Large intestine (tissue), 3 donors: Measurements from ENCODE around the gene ADGRB2. TPM values are rescaled to one million over a fixed set of nuclear protein-coding genes. Genes with fewer than 3 reads are reported as not detected.

Source experiments
- DNase-seq, 2 donors: peaks; one replicate each; pipeline versions ENCODE4 v3.0.0 to v3.0.0-alpha.2; 2013
- H3K27ac ChIP-seq: one replicate; pipeline ENCODE4 v1.5.1; 2013; ENCODE audit warnings: low read length
- H3K27me3 ChIP-seq: 2 replicates; pipeline ENCODE4 v1.6.1; 2013; ENCODE audit warnings: low read length; ENCODE audit not compliant: control insufficient read depth, insufficient read depth
- H3K36me3 ChIP-seq: 2 replicates; pipeline ENCODE4 v1.6.1; 2013; ENCODE audit warnings: low read length; ENCODE audit not compliant: control insufficient read depth, insufficient read depth
- H3K4me1 ChIP-seq: one replicate; pipeline ENCODE4 v1.6.1; 2013; ENCODE audit warnings: low read length; ENCODE audit not compliant: control insufficient read depth, insufficient read depth
- H3K4me3 ChIP-seq: one replicate; pipeline ENCODE4 v1.5.1; 2013; ENCODE audit warnings: low read length
- H3K9me3 ChIP-seq: one replicate; pipeline ENCODE4 v1.6.1; 2013; ENCODE audit warnings: mild to moderate bottlenecking, low read depth, low read length, moderate library complexity; ENCODE audit not compliant: control insufficient read depth
- WGBS: methylation state at CpG from one replicate; pipeline ENCODE4 v1.1.5; 2013; ENCODE audit warnings: low lambda C conversion rate; ENCODE audit not compliant: insufficient coverage; 5-methylcytosine and 5-hydroxymethylcytosine counted together
- polyA plus RNA-seq: library from polyadenylated mRNA; unstranded; fragments of 120-200 nt; gene quantifications from one replicate; pipeline ENCODE4 v1.2.1, GENCODE V29; 2013

The ADGRB2 gene
- polyA plus RNA-seq, 1 donor, result 56.1 TPM

- no CpG with 5 or more reads among the region's 13 CpGs for WGBS
- no peak for DNase-seq
- H3K9me3 ChIP-seq, result no peaks in the 10 kb centered on the region
- H3K36me3 ChIP-seq, result no peaks in the 10 kb centered on the region
- peaks cover 7% of the 10 kb centered on the region for H3K27me3 ChIP-seq
- no peaks in the 10 kb centered on the region for H3K4me1 ChIP-seq
- no peak overlapping the region for H3K27ac ChIP-seq
- H3K4me3 ChIP-seq, result no peak overlapping the region
These were observed 31.9 kb upstream of the ADGRB2 start for GRCh38 chr1:31795801-31796621.

GRCh38 chr1:31795096-31795675, 31.0 kb upstream of the ADGRB2 start:
- Histone ChIP-seq H3K4me3 (no peak overlapping the region), H3K36me3 (no peaks in the 10 kb centered on the region), H3K9me3 (no peaks in the 10 kb centered on the region), H3K27me3 (peaks cover 7% of the 10 kb centered on the region), H3K4me1 (no peaks in the 10 kb centered on the region), H3K27ac (no peak overlapping the region)
- no peak for DNase-seq
- 60% methylated on average over 1 of the region's 2 CpGs for WGBS

- no peak overlapping the region for H3K27ac ChIP-seq
- no peak for DNase-seq
- no peak overlapping the region for H3K4me3 ChIP-seq
- H3K27me3 ChIP-seq, result peaks cover 7% of the 10 kb centered on the region
- peaks cover 8% of the 10 kb centered on the region for H3K4me1 ChIP-seq
- H3K9me3 ChIP-seq, result no peaks in the 10 kb centered on the region
- no peaks in the 10 kb centered on the region for H3K36me3 ChIP-seq
- no CpG with 5 or more reads among the region's 13 CpGs for WGBS
These were observed 29.6 kb upstream of the ADGRB2 start for GRCh38 chr1:31793586-31794285.

- no peaks in the 10 kb centered on the region for H3K36me3 ChIP-seq
- no peak overlapping the region for H3K4me3 ChIP-seq
- no peak for DNase-seq
- no peaks in the 10 kb centered on the region for H3K9me3 ChIP-seq
- no CpG with 5 or more reads among the region's 6 CpGs for WGBS
- no peak overlapping the region for H3K27ac ChIP-seq
- H3K4me1 ChIP-seq, result peaks cover 11% of the 10 kb centered on the region
- H3K27me3 ChIP-seq, result peaks cover 4% of the 10 kb centered on the region
These were observed 28.9 kb upstream of the ADGRB2 start for GRCh38 chr1:31793086-31793485.

- H3K9me3 ChIP-seq, result no peaks in the 10 kb centered on the region
- H3K36me3 ChIP-seq, result no peaks in the 10 kb centered on the region
- no peak overlapping the region for H3K4me3 ChIP-seq
- WGBS, result no CpG with 5 or more reads among the region's 4 CpGs
- no peaks in the 10 kb centered on the region for H3K27me3 ChIP-seq
- no peak overlapping the region for H3K27ac ChIP-seq
- peaks cover 11% of the 10 kb centered on the region for H3K4me1 ChIP-seq
- DNase-seq, result no peak
These were observed 28.4 kb upstream of the ADGRB2 start for GRCh38 chr1:31792541-31792940.

- no peaks in the 10 kb centered on the region for H3K27me3 ChIP-seq
- H3K4me3 ChIP-seq, result no peak overlapping the region
- no CpG with 5 or more reads among the region's 11 CpGs for WGBS
- H3K36me3 ChIP-seq, result no peaks in the 10 kb centered on the region
- H3K4me1 ChIP-seq, result peaks cover 11% of the 10 kb centered on the region
- no peak overlapping the region for H3K27ac ChIP-seq
- no peak for DNase-seq
- no peaks in the 10 kb centered on the region for H3K9me3 ChIP-seq
These were observed 28.0 kb upstream of the ADGRB2 start for GRCh38 chr1:31792116-31792515.

- Histone ChIP-seq H3K36me3 (no peaks in the 10 kb centered on the region), H3K27ac (no peak overlapping the region), H3K4me1 (peaks cover 11% of the 10 kb centered on the region), H3K9me3 (no peaks in the 10 kb centered on the region), H3K4me3 (no peak overlapping the region), H3K27me3 (no peaks in the 10 kb centered on the region)
- no CpG with 5 or more reads among the region's 13 CpGs for WGBS
- DNase-seq, result no peak
These were observed 27.2 kb upstream of the ADGRB2 start for GRCh38 chr1:31791131-31791858.

GRCh38 chr1:31790641-31791091, 26.5 kb upstream of the ADGRB2 start:
- Histone ChIP-seq H3K4me1 (peaks cover 11% of the 10 kb centered on the region), H3K36me3 (no peaks in the 10 kb centered on the region), H3K9me3 (no peaks in the 10 kb centered on the region), H3K4me3 (no peak overlapping the region), H3K27me3 (no peaks in the 10 kb centered on the region), H3K27ac (no peak overlapping the region)
- DNase-seq, result no peak
- WGBS, result no CpG with 5 or more reads among the region's 11 CpGs

GRCh38 chr1:31790140-31790539, 26.0 kb upstream of the ADGRB2 start:
- no peak for DNase-seq
- Histone ChIP-seq H3K4me1 (peaks cover 11% of the 10 kb centered on the region), H3K27me3 (no peaks in the 10 kb centered on the region), H3K27ac (no peak overlapping the region), H3K36me3 (no peaks in the 10 kb centered on the region), H3K4me3 (no peak overlapping the region), H3K9me3 (no peaks in the 10 kb centered on the region)
- no CpG with 5 or more reads among the region's 3 CpGs for WGBS
